Umbilical cord (tissue), 2 donors: ENCODE measurements around the gene L3MBTL3. TPM values are rescaled to one million over a fixed set of nuclear protein-coding genes. Genes with fewer than 3 reads are reported as not detected.

Experiments
- DNase-seq: peaks from one replicate; pipeline ENCODE4 v3.0.0-alpha.2; 2015; ENCODE audit warnings: low spot score
- total RNA-seq: library from RNA; depleted of rRNA; stranded (reverse); fragments of >200 nt; gene quantifications from one replicate; pipeline ENCODE4 v1.2.3, GENCODE V29; 2014; ENCODE audit warnings: low replicate concordance; ENCODE audit not compliant: insufficient read depth

Gene L3MBTL3
- total RNA-seq, result 12.0 TPM

DNA sequence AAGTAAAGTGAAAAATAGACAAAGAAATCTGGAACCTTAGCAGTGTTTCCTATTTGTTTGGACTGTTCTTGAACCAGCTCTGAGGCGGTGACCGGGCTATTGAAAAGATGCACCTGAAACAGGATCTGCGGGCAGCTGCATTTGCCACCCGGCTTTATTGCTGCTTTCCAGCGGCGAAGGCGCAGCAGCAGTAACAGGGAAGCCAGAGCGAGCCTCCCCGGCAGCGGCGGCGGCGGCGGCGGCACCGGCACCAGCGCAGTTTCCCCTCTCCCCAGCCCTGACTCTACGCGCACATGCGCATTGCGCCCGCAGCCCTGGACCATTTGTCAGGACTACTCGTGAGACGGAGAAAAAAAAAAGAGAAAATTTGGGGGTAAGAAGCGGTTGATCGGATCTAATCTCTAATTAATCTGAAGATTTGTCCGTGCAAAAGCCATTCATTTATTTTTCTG, at the start of gene L3MBTL3:
Gene L3MBTL3 (plus strand): TSS at position 290 of the 452 bp plus-strand sequence. CDS start 24,119 bp downstream, outside the sequence.
- peak; percentile 91 for DNase-seq

GRCh38 chr6:129969064-129969463, 49.3 kb upstream of the L3MBTL3 start:
- DNase-seq, result no peak

DNA sequence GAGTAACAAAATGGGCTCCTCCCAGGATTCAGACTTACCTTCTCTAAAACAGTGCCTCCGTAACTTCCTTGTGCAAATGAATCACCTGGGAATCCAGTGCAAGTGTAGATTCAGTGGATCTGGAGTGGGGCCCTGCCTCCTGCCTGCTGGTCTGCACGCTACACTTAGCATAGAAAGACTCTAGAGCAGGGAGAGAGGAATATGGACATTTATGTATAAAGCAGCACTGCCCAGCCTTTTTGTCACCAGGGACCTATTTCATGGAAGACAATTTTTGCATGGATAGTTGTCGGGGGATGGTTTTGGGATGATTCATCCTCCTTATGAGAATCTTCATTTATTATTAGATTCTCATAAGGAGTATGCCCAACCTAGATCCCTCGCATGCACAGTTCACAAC, 42.3 kb upstream of the L3MBTL3 start:
- no peak for DNase-seq

DNA sequence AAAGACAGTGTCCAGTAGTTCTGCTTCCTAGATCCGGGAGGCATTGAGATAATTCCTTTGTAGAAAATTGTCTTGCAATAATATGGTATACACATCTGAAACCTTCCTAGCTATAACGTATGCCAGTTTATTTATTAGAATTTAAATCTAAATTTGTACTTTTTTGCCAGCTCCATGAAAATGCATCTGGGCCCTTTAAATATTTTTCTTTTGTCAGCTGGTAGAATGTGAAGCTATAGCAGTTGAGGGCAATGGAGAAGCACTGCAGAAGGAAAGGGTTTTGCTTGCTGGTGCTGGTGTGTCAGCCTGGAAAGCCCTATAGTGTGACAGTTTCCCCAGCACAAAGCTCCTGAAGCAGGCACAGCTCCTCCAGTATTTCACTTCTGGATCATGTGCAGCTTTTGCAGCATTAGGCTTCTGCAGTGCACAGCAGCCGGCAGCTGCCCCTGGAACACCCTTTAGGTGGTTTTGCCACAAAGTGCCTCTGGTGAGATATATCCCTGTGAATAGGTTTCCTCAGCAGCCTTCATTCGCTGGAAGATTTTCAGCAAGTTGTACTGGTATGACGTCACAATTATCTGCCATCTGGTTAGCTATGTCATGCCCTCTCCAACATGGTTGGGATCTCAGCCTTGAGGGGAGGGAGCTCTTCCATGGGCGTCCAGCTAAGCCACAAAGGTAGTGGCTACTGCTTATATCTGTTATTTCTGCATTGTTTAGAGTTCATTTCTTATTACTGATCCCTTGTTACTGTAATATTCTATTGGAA, 40.0 kb upstream of the L3MBTL3 start:
- no peak for DNase-seq

- no peak for DNase-seq
Measured at GRCh38 chr6:129980821-129981220, 37.6 kb upstream of the L3MBTL3 start.

DNA sequence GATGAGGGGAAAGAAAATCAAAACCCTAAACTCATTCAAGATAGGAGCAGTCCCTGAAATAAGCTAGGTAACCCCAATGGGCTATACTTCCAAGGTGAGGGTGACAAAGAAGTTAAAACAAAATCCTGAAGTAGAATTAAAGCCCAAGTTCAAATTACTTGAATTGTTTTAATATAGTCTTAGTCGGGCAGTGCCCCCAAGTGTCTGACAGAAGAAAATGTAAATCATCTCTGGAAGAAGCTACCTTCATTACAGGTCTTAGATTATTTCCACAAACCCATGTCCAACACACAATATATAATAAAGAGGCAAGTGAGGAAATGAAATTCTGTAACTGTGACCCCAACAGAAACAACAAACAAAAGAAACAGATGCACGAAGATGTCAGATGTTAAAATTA, 36.8 kb upstream of the L3MBTL3 start:
- no peak for DNase-seq

DNA sequence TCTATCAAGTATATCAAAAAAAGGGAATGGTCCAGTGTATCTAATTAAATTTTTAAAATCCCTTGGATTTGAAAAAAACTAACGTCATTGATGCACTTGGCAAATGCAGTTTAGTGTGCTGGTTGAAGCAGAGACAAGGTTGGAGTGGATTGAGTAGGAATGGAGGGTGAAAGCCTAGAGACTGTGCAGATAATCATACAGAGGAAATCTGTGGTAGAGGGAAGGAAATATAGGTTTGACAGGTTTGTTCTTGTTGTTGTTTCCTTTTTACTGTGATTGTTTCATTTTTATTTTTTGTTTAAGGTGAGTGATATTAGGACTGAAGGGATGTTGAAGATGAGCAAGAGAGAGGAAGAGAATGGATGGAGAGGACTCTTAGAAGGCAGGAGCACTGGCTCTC, 29.0 kb upstream of the L3MBTL3 start:
- DNase-seq, result no peak

DNA sequence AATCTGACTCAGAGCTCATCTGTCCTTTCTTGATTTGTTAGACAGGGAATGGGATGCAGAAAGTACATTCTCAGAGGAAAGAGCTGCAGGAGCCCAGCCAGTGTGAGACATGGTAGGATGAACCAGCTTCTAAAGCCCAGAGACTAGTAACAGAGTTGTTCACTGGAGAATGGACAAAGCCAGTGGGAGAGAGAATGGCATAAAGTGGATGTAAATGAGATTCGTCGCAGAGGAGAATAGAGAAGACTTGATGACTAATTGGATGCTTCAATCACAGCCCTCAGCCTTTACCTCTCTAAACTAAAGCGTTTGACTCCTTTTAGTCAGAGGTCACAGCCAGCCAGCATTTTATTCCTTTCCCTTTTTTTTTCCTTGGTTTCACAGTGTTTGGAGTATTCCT, 25.5 kb upstream of the L3MBTL3 start:
- DNase-seq, result no peak

- no peak for DNase-seq
Measured at GRCh38 chr6:129994410-129994809, 24.0 kb upstream of the L3MBTL3 start.

- no peak for DNase-seq
Measured at GRCh38 chr6:129996387-129996786, 22.0 kb upstream of the L3MBTL3 start.

- DNase-seq, result no peak
Measured at GRCh38 chr6:130000526-130001421, 17.6 kb upstream of the L3MBTL3 start.

DNA sequence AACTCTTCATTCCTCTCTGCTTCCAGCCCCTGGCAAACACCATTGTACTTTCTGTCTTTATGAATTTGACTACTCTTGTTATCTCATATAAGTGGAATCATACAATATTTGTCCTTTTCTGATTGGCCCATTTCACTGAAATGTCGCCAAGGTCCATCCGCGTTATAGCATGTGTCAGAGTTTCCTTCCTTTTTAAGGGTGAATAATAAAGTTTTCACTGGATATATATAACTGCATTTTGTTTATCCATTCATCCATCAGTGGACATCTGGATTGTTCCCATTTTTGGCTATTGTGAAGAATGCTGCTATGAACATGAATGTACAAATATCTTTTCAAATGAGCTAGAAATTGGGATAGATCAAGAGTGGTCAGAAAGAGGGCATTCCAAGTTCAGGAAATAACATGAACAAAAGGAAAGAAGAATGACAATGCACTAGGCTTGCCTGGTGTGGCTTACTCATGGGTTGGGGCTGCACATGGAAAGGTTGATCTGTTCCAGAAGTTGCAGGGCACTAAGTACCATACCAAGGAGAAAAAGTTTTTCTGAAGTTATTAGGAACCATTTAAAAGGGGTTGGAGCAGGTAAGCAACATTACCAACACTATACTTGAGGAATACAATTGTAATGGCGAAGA, 10.0 kb upstream of the L3MBTL3 start:
- no peak for DNase-seq

GRCh38 chr6:130009146-130009545, 9.2 kb upstream of the L3MBTL3 start:
- no peak for DNase-seq

DNA sequence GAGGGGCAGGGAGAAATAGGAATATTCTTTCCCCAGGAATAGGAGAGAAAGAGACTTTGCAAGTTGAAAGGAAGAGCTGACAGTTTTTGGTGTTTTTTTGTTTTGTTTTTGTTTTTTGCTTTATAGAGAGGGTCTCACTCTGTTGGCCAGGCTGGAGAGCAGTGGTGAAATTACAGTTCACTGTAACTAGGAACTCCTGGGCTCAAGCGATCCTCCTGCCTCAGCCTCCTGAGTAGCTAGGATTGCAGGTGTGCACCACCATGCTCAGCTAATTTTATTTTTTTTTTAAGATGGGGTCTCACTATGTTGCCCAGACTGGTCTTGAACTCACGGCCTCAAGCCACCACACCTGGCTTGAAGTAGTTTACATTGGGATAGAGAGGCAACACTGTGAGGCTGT, 8.0 kb upstream of the L3MBTL3 start:
- DNase-seq, result no peak

DNA sequence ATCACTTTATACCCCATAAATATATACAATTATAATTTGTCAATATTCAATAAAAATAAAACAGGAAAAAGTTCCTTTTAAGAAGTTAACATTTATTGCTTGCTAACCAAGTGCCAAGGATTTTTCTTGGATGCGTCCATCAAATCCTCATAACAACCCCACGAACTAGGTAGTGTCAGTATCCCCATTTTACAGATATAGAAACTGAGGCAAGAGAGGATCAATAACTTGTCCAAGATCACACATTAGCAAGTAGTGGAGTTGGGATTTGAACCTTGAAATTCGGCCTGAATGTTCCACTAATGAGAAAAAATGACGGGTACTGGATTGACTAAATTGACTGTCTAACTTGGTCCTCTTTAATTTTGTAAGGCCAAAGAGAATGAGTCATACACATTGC, 5.7 kb upstream of the L3MBTL3 start:
- no peak for DNase-seq

DNA sequence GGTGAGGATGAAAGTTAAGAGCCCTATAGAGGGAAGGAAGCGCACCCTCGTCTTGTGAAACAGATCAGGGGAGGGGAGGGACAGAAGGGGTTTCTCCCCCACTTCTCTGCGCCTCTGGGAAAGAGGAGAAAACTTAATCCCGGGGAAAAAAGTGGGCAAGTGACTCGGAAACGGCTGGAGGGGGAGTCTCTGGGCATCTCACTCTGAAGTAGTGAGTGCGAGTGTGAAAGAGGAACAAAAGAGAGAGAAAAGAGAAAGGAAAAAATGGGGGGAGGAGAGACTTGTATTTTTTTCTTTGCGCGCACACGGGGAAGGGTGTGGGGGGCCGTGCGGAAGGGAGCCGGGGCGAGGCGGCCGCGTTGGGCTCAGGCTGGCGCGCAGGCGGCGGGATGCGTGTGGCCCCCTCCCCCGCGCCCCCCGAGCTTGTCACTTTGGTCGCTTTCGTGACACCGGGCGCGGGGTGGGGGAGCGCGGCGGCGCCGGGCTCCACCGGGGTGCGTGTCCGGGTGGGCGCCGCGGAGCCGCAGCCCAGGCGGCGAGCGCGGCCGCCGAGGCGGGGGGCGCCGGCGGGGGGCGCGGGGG, 454 bp downstream of the L3MBTL3 start:
- no peak for DNase-seq

GRCh38 chr6:130019326-130020072, 1.1 kb downstream of the L3MBTL3 start:
- DNase-seq, result peak; percentile 30

- DNase-seq, result peak; percentile 30
Measured at GRCh38 chr6:130020073-130020906, 1.9 kb downstream of the L3MBTL3 start.

DNA sequence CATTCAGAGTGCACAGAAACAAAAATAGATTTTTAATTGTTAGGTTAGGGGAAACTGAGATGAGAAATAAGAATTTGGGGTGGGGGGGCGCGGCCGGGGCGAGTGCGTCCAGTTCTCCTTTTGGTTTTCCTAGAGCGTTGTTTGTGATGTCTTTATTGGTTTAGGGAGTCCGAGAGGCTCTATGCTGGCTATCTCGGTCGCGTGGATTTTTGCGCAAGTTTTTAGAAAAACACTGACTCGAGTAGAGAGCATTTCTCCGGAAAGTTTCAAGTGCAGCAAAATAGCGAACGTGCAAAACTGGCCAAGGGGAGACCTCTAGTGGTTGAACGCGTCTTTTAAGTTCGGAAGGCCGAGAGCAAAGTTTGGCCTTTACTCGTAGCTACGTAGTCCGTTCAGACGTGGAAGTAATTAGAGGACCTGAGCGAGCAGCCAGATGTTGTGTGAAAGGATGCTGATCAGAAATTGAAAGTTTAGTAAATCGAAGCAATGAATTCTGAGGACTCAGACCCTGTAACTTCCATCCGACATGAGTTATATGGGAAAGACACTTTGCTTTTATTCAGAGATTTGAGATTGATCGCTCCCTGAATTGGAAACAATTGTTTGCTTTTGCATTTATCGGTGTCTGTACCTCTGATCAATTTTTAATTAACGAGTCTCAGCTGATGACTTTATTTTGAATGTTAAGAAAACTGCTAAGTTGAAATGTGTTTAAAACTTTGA, 2.7 kb downstream of the L3MBTL3 start:
- peak; percentile 96 for DNase-seq
